Peyer's patch (tissue), 4 donors: Measurements from ENCODE around the gene CDH12. TPM values are rescaled to one million over a fixed set of nuclear protein-coding genes. Genes with fewer than 3 reads are reported as not detected.

Source experiments
- DNase-seq, 3 donors: peaks; one replicate each; pipeline ENCODE4 v3.0.0-alpha.2; 2017 to 2019
- H3K27ac ChIP-seq, 4 donors: fragments of 200-600 bp; sonication (generic); one replicate each; pipeline ENCODE4 v1.5.1; 2016 to 2019
- H3K27me3 ChIP-seq, 2 donors: fragments of 200-600 bp; sonication (generic); one replicate each; pipeline ENCODE4 v1.5.1; 2019
- H3K36me3 ChIP-seq, 3 donors: fragments of 200-600 bp; sonication (generic); one replicate each; pipeline ENCODE4 v1.5.1; 2016 to 2019
- H3K4me1 ChIP-seq, 4 donors: fragments of 200-600 bp; sonication (generic); one replicate each; pipeline ENCODE4 v1.5.1; 2016 to 2019
- H3K4me3 ChIP-seq, 4 donors: fragments of 200-600 bp; sonication (generic); 1 replicate in 3 of 4; 2 replicates in 1 of 4; pipeline ENCODE4 v1.5.1; 2016 to 2019; ENCODE audit warnings: mild to moderate bottlenecking in 1 of 4
- H3K9me3 ChIP-seq, 4 donors: fragments of 200-600 bp; sonication (generic); one replicate each; pipeline ENCODE4 v1.5.1; 2016 to 2019; ENCODE audit warnings: mild to moderate bottlenecking in 1 of 4
- POLR2A ChIP-seq, 2 donors: fragments of 450-650 bp; IDR thresholded peaks; one replicate each; pipeline ENCODE4 v1.5.1; 2017; ENCODE audit warnings: antibody characterized with exemption in 2 of 2, mild to moderate bottlenecking in 2 of 2, moderate library complexity in 2 of 2
- total RNA-seq, 4 donors: library from RNA; depleted of rRNA; stranded (reverse); fragments of >200 nt; gene quantifications; one replicate each; pipeline ENCODE4 v1.1.0, GENCODE V29; 2016
- TF ChIP-seq, protein P1 (sequence below), 6 experiments: fragments of 450-650 bp in 4 of 6; fragments of 200-600 bp in 2 of 6; sonication (generic) in 1 of 6; IDR thresholded peaks; one replicate each; pipeline ENCODE4 v1.5.1; 2017 to 2019; ENCODE audit warnings: antibody characterized with exemption in 6 of 6, mild to moderate bottlenecking in 3 of 6, moderate library complexity in 1 of 6

CDH12 gene
- total RNA-seq, 4 donors from 2014 or later = not detected

DNA sequence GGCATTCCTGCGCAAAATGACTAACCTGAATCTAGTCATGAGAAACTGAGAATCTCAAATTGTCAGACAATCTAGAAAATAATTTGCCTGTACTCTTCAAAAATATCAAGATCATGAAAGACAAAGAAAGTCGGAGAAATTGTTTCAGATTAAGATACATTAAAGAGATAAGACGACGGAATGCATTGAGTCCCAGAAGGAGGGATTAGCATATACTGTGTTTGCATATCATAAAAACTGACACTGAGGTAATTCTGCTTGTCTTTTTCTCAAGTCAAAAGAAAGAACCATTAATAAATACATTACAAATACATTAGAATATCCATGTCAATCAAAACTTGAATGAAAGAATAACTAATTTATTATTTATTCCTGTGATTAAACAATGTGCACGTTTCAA is 88.4 kb downstream of the CDH12 start:
- no peaks in the 10 kb centered on the region for H3K9me3 ChIP-seq
- no peaks in the 10 kb centered on the region for H3K27me3 ChIP-seq
- no peak overlapping the region for H3K27ac ChIP-seq
- no peak for TF ChIP-seq POLR2A (IDR thresholded peaks at IDR 0.05)
- TF ChIP-seq, protein P1, sequence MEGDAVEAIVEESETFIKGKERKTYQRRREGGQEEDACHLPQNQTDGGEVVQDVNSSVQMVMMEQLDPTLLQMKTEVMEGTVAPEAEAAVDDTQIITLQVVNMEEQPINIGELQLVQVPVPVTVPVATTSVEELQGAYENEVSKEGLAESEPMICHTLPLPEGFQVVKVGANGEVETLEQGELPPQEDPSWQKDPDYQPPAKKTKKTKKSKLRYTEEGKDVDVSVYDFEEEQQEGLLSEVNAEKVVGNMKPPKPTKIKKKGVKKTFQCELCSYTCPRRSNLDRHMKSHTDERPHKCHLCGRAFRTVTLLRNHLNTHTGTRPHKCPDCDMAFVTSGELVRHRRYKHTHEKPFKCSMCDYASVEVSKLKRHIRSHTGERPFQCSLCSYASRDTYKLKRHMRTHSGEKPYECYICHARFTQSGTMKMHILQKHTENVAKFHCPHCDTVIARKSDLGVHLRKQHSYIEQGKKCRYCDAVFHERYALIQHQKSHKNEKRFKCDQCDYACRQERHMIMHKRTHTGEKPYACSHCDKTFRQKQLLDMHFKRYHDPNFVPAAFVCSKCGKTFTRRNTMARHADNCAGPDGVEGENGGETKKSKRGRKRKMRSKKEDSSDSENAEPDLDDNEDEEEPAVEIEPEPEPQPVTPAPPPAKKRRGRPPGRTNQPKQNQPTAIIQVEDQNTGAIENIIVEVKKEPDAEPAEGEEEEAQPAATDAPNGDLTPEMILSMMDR (IDR thresholded peaks at IDR 0.05) = no peak
- no peaks in the 10 kb centered on the region for H3K4me1 ChIP-seq
- H3K4me3 ChIP-seq = no peak overlapping the region
- DNase-seq = no peak
- H3K36me3 ChIP-seq = no peaks in the 10 kb centered on the region

DNA sequence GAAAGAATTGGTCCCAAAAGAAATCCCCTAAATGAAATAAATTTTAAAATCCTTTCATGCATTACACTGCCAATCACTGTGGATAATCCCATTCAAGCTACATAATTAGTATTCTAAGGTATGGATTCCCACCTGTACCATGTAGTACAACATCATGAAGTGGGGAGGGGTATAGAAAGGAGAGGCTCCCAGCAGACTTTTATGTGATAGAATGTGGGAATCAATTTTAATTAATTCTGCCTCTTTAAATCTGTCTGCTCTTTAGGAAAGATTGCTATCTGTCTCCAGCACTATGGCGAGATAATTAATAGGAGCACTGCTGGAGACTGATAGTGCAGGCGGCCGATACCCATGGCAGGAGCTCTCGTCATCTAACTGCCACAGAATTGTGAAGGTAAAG is 95.4 kb downstream of the CDH12 start:
- Histone ChIP-seq H3K4me3 (no peak overlapping the region), H3K27me3 (no peaks in the 10 kb centered on the region), H3K9me3 (no peaks in the 10 kb centered on the region), H3K27ac (no peak overlapping the region), H3K4me1 (no peaks in the 10 kb centered on the region), H3K36me3 (no peaks in the 10 kb centered on the region)
- no peak for DNase-seq
- TF ChIP-seq, protein P1 (IDR thresholded peaks at IDR 0.05) = no peak
- TF ChIP-seq POLR2A (IDR thresholded peaks at IDR 0.05) = no peak

DNA sequence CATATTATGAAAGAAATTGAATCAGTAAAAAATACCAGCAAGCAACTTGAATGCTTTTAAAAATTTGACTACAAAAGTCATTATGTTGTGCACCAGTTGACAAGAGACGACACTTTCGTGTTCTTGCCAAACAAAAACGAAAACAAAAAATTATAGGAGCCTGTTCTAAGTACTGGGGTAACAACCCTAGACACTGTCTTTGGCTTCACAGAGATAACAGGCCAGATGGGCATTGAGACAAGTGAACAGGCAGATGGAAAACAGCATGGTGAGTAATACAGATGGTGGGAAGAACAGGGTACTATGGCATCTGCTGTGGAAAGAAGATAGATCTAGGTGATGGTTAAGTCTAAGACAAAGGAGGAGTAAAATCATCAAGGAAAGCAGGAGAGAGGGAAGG is 99.0 kb downstream of the CDH12 start:
- H3K27ac ChIP-seq = no peak overlapping the region
- no peaks in the 10 kb centered on the region for H3K4me1 ChIP-seq
- no peaks in the 10 kb centered on the region for H3K36me3 ChIP-seq
- no peak for DNase-seq
- no peaks in the 10 kb centered on the region for H3K27me3 ChIP-seq
- no peak for TF ChIP-seq POLR2A (IDR thresholded peaks at IDR 0.05)
- TF ChIP-seq, protein P1 (IDR thresholded peaks at IDR 0.05) = no peak
- H3K4me3 ChIP-seq = no peak overlapping the region
- H3K9me3 ChIP-seq = no peaks in the 10 kb centered on the region

DNA sequence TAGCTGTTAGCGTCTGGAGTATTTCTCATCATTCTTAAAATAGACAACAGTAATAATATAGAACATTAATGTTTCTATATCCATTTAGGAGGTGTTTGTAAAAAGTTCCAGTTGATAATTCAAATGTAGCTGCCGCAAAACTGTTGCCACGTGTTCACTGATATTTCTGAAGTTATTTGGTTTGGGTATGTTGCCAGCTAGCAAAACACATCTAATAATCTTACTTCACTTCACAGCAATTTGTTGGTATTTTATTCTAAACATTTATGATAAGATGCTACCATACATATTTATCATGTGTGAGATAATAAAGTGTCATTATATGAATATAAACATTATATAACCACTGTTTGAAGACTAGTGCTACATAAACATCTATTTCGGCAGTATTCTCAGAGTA is 101.6 kb downstream of the CDH12 start:
- DNase-seq = no peak
- H3K9me3 ChIP-seq = no peaks in the 10 kb centered on the region
- H3K27me3 ChIP-seq = no peaks in the 10 kb centered on the region
- H3K4me1 ChIP-seq = no peaks in the 10 kb centered on the region
- H3K27ac ChIP-seq = no peak overlapping the region
- H3K36me3 ChIP-seq = no peaks in the 10 kb centered on the region
- H3K4me3 ChIP-seq = no peak overlapping the region
- TF ChIP-seq POLR2A (IDR thresholded peaks at IDR 0.05) = no peak
- TF ChIP-seq, protein P1 (IDR thresholded peaks at IDR 0.05) = no peak

DNA sequence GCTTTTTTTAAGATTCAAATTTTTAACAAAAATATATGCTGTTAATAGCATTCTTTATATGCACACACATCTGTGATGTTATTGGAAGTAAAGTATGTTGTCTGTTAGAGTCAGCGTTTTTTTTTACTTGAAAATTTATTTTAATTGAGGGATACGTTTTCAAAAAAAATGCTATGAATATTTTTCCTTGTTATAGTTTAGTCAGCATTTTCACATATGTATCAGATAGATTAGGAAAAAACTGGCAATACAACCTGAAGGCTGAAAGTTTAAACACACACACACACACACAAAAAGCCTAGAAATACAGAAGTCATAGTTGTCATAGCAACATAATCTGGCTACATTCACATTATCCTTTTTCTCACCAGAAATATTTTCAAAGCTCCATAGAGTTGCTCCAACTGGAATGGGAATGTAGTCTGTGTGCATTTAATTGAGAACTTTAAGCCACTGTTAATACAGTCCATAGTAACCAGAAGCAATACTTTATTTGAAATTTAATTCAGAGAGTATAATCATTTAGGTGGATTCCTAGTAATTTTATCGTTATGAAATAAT is 116.6 kb downstream of the CDH12 start:
- Histone ChIP-seq H3K36me3 (no peaks in the 10 kb centered on the region), H3K27me3 (no peaks in the 10 kb centered on the region), H3K4me3 (no peak overlapping the region), H3K4me1 (no peaks in the 10 kb centered on the region), H3K27ac (no peak overlapping the region), H3K9me3 (no peaks in the 10 kb centered on the region)
- no peak for DNase-seq
- TF ChIP-seq, protein P1 (IDR thresholded peaks at IDR 0.05) = no peak
- no peak for TF ChIP-seq POLR2A (IDR thresholded peaks at IDR 0.05)

DNA sequence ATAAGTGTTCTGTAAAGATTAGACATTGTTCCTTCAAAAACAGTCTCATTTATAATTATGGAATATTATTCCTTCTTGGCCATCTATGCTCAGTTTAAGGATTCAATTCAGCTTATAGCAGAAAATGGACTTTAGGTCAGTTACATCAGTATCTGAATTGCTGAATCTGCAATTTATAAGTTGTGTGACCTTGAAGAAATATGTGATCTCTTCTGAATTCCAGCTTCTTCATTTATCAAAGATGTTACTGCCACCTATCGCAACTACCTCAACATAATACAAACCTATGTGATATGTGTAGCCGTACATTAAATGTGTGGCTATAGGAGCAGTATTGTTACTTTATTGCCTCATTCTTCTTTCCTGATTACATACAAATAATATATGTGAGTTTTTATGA is 118.2 kb downstream of the CDH12 start:
- no peaks in the 10 kb centered on the region for H3K36me3 ChIP-seq
- DNase-seq = no peak
- H3K4me1 ChIP-seq = no peaks in the 10 kb centered on the region
- H3K27ac ChIP-seq = no peak overlapping the region
- no peaks in the 10 kb centered on the region for H3K27me3 ChIP-seq
- TF ChIP-seq POLR2A (IDR thresholded peaks at IDR 0.05) = no peak
- TF ChIP-seq, protein P1 (IDR thresholded peaks at IDR 0.05) = no peak
- no peak overlapping the region for H3K4me3 ChIP-seq
- no peaks in the 10 kb centered on the region for H3K9me3 ChIP-seq
